A172 (cell line): ENCODE data around the gene MAP1LC3B. TPM values are rescaled to one million over a fixed set of nuclear protein-coding genes. Genes with fewer than 3 reads are reported as not detected.

ENCODE experiments used
- DNase-seq: peaks from one replicate; pipeline ENCODE4 v3.0.0-alpha.2; 2015; ENCODE audit warnings: low spot score
- total RNA-seq: library from RNA; depleted of rRNA; stranded (reverse); fragments of >200 nt; shearing (Covaris generic); gene quantifications from 2 replicates; pipeline ENCODE4 v1.2.3, GENCODE V29; 2014

The MAP1LC3B gene
- total RNA-seq, 1 experiment from 2014 or later = 35.9 TPM

DNA sequence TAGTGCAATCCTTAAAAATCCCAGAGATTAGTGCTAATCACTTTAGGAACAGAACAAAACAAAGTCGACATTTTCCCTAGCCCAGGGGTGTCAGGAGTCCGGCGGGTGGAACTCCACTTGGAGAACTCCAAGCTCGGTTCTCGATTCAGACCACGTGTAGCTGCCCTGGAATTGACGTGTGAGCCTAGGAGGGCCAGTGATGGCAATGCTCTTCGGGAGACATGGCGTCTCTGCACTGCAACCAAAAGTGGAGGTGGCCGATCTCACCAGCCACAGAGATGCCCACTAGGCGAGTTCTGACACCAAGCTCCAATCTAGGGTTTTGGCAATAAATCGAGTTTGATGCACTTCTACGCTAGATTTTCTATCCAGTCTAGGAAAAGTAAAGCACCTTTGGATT is 17.6 kb downstream of the MAP1LC3B start:
- no peak for DNase-seq

DNA sequence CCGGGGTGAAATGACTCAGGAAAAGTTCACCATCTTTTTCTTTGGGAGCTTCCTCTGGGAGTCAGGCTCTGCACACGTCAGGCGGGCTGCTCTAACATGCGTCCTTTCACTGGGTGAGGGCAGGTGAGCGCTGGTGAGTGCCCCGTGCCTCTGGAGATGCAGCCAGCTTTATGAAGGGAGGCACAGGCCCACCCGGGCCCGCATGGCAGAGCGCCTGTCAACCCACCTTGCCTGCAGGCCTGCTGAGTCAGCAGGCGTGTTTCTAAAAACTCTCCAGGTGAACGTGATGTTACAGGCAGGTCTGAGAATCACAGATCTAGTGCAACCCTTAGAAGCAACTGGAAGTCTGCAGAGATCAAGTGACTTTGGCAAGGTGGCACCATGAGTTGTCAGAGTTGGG is 18.4 kb downstream of the MAP1LC3B start:
- DNase-seq = no peak

DNA sequence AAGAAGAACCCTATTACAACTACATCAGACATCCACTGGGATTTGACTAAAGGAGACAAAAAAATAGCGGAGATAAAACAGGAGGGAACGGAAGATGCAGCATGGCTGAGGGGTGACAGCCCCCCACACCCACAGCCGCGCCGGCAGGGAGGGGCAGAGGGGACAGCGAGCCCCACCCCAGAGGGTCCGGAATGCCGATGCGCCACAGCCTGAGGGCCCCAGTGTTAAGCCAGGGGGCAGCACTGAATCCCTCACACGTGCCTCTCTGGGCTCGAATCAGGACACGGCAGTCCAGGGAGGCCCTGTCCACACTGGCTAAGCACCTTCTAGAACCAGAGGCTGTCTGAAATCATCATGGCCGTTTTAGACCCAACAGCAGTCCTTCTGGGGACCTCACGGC is 18.8 kb downstream of the MAP1LC3B start:
- DNase-seq = no peak

DNA sequence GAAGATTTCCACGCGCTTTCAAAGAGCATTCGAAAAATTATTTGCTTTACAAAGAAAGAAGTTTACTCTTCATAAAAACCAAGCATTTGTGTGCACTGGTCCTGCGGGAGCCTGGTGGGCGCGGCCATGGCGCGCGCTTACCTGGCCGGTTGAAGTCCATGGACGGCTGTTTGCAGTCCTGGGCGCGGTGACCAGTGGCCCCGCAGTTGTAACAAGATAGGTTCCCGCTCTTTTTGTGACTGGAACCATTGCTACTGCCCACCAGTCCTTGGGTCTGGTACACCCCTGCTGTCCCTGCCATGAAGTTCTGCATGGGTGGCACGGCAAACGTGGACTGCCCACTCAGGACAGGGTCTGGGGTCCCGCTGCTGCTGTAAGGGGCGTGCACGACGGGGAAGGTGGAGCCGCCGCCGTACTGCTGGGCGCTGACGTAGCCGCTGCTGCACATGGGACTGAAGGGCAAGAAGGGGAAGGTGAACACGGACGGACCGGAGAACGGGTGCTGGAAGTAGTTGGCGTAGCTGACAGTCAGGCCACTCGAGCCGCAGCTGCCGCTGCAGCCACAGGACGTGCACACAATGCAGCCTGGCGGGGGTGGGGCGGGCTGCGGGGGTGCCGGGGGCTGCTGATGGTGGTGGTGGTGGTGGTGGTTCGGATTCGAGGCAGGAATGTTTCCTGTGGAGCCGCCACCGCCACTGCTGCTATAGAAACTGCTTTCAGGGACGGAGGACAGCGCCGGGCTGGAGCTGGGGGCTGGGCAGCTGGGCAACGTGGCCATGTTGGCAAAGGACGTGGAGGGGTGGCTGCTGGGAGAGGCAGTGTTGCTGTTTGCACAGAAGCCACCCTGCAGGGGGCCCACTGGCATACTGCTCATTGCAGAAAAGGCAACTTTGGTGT is 19.5 kb downstream of the MAP1LC3B start:
- no peak for DNase-seq

DNA sequence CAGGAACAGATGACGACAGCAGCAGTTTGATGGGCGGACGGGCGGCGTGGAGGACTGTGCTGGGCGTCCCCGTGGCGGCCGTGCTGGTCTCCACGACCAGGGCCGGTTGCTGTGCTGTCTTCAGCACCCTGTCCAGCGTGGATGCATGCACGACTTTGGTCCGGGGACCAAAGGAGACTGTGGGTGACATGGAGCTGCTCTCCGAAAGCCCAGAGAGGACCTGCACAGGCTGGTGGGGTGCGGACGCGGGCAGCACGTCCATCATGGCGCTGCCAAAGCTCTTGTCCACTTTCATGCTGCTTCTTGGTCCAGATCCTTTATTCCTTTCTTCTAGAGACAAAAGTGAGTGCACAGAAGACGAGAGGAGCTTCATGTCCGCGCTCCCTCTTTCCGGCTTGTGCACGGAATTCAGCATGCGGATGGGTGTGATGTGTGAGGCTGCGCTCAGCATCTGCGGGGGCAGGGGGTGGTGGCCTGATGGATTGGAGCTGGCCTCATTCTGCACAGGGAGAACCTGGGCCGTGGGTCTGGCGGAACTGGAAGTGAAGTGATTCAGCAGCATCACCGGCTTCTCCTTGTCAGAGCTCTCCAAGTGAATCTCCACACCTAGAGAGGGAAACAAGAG is 20.3 kb downstream of the MAP1LC3B start:
- DNase-seq = no peak

DNA sequence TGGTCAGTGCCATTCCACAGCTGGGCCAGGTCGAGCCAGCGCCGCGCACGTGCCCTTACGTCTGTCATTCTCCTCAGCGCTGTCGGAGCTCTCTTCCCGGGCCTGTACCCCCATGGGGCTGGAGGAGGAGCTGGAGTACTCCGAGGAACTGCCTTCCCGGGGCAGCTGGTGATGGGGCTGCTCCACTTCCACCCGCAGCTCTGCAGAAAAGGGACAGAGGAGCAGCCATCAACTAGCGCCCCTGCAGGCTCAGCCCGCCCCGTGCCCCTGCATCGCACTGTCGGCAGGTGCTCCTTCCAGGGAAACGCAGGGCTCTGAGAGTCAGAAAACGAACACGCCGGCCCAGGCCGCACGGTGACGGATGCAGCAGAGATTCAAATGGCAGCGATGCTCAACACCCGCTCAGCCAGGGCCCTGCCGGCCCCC is 20.9 kb downstream of the MAP1LC3B start:
- no peak for DNase-seq

DNA sequence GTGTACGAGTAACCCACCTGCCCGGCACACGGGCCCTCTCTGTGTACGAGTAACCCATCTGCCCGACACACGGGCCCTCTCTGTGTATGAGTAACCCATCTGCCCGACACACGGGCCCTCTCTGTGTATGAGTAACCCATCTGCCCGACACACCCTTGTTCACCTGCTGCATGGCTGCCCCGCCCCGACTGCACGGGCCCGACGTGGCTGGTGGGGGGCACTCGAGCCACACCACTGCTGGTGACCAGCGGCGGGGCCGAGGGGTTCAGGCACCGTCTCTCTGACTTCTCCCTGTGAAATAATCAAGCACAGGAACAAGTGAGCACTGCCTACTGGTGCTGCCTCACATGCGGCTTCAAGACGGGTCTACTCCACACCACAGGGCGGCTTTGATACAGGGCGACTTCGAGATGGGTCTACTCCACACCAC is 22.1 kb downstream of the MAP1LC3B start:
- DNase-seq = no peak

DNA sequence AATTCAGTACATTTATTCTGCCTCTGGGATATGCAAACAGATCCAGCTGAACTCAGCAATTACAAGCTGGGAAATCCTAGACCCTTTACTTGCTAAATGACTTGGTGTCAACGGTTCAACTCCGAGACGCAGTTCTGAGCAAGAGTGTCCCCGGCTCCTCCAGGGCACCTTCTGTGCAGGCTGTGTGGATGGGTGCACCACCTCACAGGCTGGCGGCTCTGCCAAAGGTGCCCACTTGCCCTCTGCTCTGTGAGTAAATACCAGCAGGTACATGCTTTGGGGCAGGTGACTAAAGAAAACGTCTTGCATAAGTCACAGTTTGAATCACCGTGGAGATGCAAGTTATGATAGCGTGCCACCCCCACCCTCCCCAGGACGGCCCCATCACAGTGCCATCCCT is 23.3 kb downstream of the MAP1LC3B start:
- no peak for DNase-seq

DNA sequence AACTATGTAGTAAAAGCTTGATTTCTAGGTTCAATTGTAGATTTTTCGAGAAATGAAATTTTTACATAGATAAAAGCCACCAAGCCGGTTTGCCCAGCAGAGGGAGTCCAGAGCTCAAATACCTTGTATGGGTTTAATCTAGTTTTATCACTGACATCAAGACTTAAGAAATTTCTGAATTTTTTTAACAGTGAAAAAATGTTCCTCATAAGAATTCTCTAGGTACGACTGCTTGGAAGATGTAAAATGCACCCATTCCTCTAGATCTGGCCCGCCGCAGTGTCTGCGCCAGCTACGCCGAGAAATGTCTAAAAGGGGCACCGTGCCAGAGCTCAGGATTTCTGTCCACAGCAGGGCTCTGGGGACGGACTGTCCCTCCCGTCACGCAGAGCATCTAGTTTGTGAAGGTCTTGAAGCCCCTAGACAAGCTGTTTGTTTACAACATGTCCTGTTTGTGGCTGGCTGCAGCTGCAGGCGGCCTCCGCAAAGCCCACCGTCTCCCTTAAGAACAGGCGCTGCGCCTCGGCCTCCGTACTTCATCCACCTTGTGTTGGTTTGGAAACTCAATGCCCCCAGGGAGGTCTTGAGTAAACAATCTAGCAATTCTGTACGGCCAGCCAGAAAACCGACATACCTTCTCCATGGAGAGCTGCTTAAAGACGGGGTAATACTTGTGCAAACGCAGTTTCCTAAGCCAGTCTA is 24.8 kb downstream of the MAP1LC3B start:
- peak; percentile 56 for DNase-seq

DNA sequence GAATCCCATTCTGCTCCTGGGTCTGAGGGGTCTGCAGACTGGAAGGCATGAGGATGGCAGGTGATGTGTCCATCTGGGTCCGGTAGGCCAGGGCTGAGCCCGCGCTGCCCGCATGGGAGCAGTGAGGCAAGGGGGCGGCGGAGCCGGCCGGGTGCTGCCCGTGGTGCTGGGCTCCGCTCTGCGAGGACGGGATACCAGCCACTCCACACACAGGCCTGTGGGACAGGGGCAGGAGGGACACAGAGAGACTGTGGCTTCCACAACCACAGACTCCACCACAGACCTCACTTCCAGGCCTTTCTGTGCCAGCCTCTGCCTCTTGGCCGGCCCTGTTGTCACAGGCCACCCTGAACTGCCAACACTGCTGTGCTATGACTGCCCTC is 25.4 kb downstream of the MAP1LC3B start:
- DNase-seq = no peak

DNA sequence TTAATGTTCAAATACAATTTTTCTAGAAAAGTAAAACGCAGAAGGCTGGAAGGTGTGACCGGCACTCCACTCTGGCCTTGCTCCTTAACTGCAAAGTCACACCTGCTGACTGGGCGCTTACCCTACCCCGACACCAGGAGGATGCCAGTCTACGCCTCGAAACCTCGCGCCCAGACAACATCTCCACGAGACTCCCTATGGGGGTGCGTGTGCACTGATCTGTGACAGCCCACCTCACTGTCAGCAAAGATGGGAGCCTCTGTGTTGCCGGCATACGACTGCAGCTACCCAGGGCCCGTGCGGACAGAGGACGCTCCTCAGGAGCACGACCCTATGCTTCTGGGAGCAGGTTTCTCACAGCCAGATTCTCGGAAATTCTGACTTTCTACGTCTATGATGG is 26.1 kb downstream of the MAP1LC3B start:
- DNase-seq = no peak

DNA sequence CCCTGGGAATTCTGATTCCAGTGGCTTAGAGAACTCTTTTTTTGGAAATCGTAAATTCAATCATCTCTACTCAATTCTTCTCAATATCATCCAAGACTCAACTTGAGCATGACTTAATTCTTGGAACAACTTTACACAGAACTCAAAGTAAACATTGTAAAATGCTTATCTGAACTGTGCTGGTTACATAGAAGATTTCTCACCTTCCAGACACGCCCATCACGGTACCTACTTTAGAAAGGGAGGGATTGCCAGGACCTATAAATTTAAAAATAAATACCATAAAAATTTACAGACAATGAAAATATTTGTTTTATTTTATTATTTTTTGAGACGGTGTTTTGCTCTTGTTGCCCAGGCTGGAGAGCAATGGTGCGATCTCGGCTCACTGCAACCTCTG is 26.5 kb downstream of the MAP1LC3B start:
- no peak for DNase-seq

DNA sequence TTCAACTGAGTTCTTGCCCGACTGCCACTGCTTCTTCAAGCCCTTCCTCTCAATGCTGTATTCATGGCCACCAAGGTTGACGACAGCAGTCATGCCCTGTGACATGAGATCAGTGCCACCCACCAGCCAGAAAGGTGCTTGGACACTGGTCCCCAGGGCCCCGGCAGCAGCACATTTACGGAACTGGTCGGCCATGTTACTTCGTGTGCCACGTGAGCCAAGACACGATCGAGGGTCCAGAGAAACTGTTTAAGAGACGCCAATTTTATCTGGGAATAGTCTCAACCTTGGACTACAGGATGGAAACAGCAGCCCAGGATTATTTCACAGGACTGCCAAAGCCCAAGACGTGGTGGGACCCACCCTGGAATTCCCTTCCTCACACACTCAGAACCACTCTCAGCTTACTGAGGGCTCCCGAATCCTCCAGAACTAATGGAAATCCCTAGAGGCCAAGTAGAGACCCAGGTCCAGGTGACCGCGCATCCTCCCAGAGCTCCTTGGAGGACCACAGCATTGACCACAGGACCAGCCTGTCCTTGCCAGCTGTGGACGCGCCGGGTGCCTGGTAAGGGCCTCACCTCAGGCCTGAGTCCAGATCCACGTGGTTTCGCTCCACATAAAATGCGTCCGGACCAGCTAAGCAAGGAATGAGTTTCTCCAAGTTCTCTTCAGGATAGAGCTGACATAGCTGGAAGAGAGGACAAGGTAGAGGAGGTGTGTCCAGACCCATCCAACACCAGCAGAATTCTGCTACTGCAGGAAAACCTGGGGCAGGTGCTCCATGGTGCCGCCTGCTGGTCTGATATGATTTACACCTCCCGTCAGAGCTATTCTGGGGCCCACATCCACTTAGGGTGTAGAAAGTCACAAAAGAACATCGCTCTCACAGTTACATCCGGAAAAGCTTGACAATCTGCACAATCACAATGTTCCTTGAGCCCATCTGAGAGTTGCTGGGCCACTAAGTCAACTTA is 28.2 kb downstream of the MAP1LC3B start:
- DNase-seq = no peak

DNA sequence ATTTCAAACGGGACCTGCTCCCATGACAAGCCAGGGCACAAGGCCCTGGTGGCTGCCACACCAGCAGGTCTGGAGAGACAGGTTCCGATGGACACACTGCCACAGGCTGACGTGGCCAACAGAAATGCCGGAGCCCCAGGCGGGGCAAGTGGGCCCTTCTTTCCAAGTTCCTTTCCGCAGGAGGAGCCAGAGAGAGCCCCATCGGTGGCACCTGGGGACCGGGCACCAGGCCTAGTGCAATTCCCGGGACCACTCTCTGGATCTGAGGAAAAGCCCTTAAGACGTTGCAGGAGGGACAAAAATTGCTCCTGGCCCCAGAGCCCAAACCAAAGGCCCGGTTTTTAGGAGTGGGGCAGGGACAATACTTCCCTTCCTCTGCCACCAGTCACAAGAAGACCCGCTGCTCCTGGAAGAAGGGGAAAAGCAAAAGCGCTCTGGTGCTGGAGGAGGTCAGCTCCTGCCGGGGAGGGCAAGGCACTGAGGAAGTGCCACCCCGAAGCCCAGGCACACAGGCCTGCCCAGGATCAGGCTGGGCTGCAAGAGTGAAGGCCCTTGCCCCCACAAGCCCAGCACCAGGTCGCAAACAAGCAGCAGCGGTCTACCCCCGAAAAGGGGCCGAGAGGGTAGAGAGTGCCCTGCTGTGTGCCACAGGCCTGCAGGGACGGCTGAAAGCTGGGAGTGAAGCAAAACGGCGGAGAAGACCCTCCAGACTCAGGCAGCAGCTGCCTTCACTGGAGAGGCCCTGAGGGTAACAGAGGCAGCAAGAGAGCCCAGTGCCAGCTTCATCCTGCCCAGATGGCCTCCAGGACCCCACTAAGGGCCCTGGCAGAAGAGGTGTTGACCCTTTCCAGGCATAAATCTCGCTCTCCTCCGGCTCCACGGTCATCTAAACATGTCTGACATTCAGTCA is 29.1 kb downstream of the MAP1LC3B start:
- DNase-seq = no peak

DNA sequence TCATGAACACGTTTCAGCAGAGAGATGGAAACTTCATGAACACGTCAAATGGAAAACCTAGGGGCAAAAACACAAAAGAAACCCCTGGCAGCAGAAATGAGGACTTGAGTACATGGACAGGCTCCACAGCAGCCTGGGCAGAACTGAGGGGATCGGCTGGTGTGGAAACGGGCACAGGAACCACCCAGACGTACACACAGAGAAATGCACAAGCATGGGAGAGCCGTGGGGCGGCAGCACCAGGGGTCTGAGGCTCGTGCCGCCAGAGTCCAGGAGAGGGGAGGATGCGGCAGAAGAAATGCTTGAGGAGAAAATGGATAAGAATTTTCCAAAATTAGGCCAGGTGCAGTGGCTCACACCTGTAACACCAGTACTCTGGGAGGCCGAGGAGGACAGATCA is 30.0 kb downstream of the MAP1LC3B start:
- DNase-seq = no peak

DNA sequence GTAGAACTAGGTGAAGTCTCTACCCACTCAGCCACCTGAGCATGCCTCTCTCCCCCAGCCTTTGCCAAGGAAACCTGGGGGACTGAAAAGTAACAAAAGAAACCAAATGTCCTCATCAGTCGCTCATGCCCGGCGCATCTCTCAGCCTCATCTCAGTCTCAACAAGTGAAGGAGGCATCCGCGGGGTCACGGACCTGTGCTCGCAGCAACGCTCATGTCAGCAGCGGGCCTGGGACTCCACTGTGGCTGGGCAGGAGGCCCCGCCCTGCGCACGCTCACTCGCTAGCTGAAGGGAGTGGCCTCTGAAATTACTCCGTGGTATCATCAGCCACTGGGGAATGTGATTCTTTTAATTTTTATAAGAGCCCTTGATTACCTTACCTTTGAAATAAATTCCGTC is 31.3 kb downstream of the MAP1LC3B start:
- DNase-seq = no peak

DNA sequence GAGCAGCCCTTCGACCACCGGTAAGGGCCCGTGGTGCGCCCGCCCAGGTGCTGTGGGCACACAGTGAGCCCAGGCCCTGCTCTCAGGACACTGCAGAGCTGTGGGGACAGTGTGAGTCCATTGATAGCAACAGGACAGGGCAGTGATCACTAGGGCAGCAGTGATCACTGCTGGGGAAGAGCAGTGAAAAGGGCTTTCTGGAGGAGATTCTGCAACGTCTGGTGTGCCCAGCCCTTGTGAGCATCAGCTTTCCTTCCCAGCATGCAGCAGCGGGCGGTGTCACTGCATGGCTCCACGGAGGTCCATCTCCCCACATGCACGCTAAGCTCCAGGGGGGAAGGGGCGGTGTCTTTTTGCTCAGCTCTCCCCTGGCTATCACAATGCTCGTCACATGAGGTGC is 32.1 kb downstream of the MAP1LC3B start:
- DNase-seq = no peak

DNA sequence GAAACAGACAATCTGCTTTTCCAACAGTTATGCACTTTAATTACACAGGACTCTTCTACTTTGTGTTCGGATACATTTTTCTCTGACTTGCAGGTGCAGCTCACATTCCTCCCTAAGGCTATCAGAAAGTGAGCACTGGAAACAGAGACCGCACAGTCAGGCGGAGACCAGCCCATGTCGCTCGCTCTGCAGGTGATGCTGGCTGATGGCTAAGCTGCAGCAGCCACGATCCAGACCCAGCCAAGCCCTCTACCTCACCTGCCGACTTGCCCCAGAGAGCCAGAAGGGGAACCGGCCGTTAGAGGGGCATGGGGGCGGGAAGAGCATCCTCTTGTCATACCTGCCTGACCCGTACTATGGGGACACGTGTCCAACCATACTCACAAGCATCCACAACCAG is 33.8 kb downstream of the MAP1LC3B start:
- DNase-seq = no peak

DNA sequence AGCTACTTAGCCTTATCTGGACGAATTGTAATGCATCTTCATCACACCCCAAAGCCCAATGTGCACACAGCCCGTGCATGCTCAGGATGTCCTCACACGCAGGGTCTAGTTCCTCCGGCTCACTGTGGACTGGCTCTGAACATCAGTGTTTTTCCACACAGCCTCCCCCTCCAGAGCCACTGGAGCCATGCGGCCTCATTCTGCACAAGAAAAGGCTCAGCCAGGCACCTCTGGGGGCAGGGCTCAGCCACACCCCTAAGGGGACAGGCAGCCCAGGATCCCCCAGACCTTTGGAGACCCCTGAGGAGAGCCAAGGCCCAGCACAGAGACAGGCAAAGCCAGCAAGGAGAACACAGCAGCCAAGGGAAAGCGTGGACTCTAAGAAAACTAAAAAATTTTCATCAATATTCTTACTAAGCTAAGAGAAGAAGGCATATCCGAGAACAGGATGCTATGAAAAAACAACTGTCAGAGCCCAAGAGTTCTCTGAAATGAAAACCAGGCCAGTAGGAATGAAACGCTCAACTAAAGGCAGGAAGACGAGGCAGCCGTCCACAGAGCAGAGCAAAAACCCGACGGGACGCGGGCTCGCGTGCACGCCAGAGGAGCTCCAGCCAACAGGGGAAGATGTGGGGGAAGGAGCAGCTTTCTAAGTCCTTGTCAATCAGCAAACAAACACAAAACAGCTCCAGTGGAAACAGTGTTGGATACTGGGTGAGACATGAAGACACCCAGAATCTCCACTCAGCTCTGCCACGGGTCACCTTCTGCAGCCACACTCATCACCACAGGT is 34.5 kb downstream of the MAP1LC3B start:
- no peak for DNase-seq

DNA sequence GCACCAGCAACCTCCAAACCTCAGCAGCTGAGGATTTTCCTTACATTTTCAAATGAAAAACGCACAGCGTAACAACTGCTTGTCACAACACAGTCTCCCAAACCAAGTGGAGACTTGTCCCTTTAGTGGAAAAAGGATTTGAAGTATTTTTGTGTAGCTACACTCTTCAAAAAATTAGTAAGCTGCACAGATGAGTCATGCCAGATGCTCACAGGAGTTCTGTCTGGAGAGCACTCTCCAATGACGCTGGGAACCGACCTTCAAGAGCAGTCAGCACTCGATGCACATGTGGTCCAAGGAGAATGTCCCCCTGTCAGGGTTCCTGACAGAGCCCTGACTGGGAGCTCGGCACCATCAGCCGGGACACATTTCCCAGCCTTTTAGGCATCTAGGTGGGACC is 39.8 kb downstream of the MAP1LC3B start:
- DNase-seq = peak; percentile 70
